Measurements from ENCODE around the gene CHTF18.

GRCh38 chr16:827513-827912 is 39.1 kb downstream of the CHTF18 start:
- TF ChIP-seq, protein P1, sequence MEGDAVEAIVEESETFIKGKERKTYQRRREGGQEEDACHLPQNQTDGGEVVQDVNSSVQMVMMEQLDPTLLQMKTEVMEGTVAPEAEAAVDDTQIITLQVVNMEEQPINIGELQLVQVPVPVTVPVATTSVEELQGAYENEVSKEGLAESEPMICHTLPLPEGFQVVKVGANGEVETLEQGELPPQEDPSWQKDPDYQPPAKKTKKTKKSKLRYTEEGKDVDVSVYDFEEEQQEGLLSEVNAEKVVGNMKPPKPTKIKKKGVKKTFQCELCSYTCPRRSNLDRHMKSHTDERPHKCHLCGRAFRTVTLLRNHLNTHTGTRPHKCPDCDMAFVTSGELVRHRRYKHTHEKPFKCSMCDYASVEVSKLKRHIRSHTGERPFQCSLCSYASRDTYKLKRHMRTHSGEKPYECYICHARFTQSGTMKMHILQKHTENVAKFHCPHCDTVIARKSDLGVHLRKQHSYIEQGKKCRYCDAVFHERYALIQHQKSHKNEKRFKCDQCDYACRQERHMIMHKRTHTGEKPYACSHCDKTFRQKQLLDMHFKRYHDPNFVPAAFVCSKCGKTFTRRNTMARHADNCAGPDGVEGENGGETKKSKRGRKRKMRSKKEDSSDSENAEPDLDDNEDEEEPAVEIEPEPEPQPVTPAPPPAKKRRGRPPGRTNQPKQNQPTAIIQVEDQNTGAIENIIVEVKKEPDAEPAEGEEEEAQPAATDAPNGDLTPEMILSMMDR (IDR thresholded peaks at IDR 0.05) = no peak
- no peak for TF ChIP-seq POLR2A (IDR thresholded peaks at IDR 0.05)

Data from esophagus squamous epithelium (tissue), 4 donors.